Keratinocyte (primary cell): ENCODE measurements around the gene SMG7. TPM values are rescaled to one million over a fixed set of nuclear protein-coding genes. Genes with fewer than 3 reads are reported as not detected.

ENCODE experiments used
- DNase-seq: peaks from one replicate; pipeline ENCODE4 v3.0.0-alpha.2; 2011; ENCODE audit warnings: low read depth, missing footprints, low spot score
- FAIRE-seq: peaks from 2 replicates; lab custom pipeline; 2011; peaks lifted over from hg19 to GRCh38; lab: Jason Lieb, UNC
- H2AFZ ChIP-seq: 2 replicates; pipeline ENCODE4 v1.6.0; 2012; ENCODE audit warnings: low read length, control low read depth, inconsistent platforms; ENCODE audit not compliant: control insufficient read depth
- H3K27ac ChIP-seq: 2 replicates; pipeline ENCODE4 v1.5.1; 2011; ENCODE audit warnings: low read length; ENCODE audit not compliant: control insufficient read depth, insufficient read depth
- H3K27me3 ChIP-seq: 3 replicates; pipeline ENCODE4 v1.6.0; 2011; ENCODE audit warnings: low read length; ENCODE audit not compliant: control insufficient read depth, insufficient read depth; ENCODE audit errors: extremely low read depth
- H3K36me3 ChIP-seq, 2 experiments: 2 replicates in 1 of 2; 3 replicates in 1 of 2; pipeline ENCODE4 v1.5.1; 2011; ENCODE audit warnings: low read length in 2 of 2, mild to moderate bottlenecking in 1 of 2; ENCODE audit not compliant: control insufficient read depth in 2 of 2, insufficient read depth in 2 of 2; ENCODE audit errors: extremely low read depth in 1 of 2
- H3K4me1 ChIP-seq: 3 replicates; pipeline ENCODE4 v1.5.1; 2011; ENCODE audit warnings: low read length; ENCODE audit not compliant: control insufficient read depth, insufficient read depth; ENCODE audit errors: extremely low read depth
- H3K4me2 ChIP-seq: 3 replicates; pipeline ENCODE4 v1.6.0; 2011; ENCODE audit warnings: low read depth, low read length; ENCODE audit not compliant: control insufficient read depth, insufficient read depth; ENCODE audit errors: extremely low read depth
- H3K4me3 ChIP-seq, 3 experiments: fragments of 200-600 bp in 1 of 3; sonication (generic) in 1 of 3; 2 replicates in 2 of 3; 3 replicates in 1 of 3; pipeline ENCODE4 v1.5.1; 2011 to 2016; ENCODE audit warnings: low read length in 3 of 3, mild to moderate bottlenecking in 3 of 3, control low read depth in 2 of 3, inconsistent platforms in 1 of 3, low read depth in 1 of 3, mixed read lengths in 1 of 3, mixed run types in 1 of 3, moderate library complexity in 1 of 3; ENCODE audit not compliant: control insufficient read depth in 2 of 3, insufficient read depth in 2 of 3; ENCODE audit errors: extremely low read depth in 1 of 3
- H3K79me2 ChIP-seq: 2 replicates; pipeline ENCODE4 v1.6.0; 2012; ENCODE audit warnings: low read length; ENCODE audit not compliant: control insufficient read depth, insufficient read depth
- H3K9ac ChIP-seq: 3 replicates; pipeline ENCODE4 v1.6.0; 2011; ENCODE audit warnings: low read length; ENCODE audit not compliant: control insufficient read depth, insufficient read depth; ENCODE audit errors: extremely low read depth
- H3K9me1 ChIP-seq: 3 replicates; pipeline ENCODE4 v1.6.0; 2011; ENCODE audit warnings: low read length; ENCODE audit not compliant: control insufficient read depth, insufficient read depth; ENCODE audit errors: extremely low read depth
- H3K9me3 ChIP-seq: 2 replicates; pipeline ENCODE4 v1.5.1; 2012; ENCODE audit warnings: low read depth, low read length; ENCODE audit not compliant: control insufficient read depth
- H4K20me1 ChIP-seq: 3 replicates; pipeline ENCODE4 v1.6.0; 2011; ENCODE audit warnings: low read length; ENCODE audit not compliant: control insufficient read depth, insufficient read depth; ENCODE audit errors: extremely low read depth
- EZH2 ChIP-seq: IDR thresholded peaks from one replicate; pipeline ENCODE4 v1.6.1; 2012; ENCODE audit warnings: inconsistent platforms, mild to moderate bottlenecking, low read length, moderate library complexity
- dilution Hi-C: fragments of 300-500 bp; cut with MboI; formaldehyde crosslinking; loops from one replicate; pipeline ENCODE4 v1.7.0; 2020; ENCODE audit warnings: low sequenced_read_pairs; ENCODE audit not compliant: extremely low pct_ligation_motif_present
- polyA plus RNA-seq, 5 experiments: library from polyadenylated mRNA; depleted of rRNA in 3 of 5; stranded (reverse) in 3 of 5; stranded (forward) in 1 of 5; unstranded in 1 of 5; fragments of >200 nt; gene quantifications; 1 replicate in 1 of 5; 2 replicates in 3 of 5; 3 replicates in 1 of 5; pipeline versions ENCODE4 v1.2.1 to v1.2.3, GENCODE V29; 2011 to 2012; ENCODE audit warnings: missing spikeins in 2 of 5, low read depth in 1 of 5, low replicate concordance in 1 of 5
- TF ChIP-seq, protein P1 (sequence below), 3 experiments: IDR thresholded peaks in 1 of 3; conservative IDR thresholded peaks in 1 of 3; optimal IDR thresholded peaks in 1 of 3; 2 replicates in 2 of 3; 3 replicates in 1 of 3; pipeline versions ENCODE3 to v1.5.1; 2011; ENCODE audit warnings: low read length in 3 of 3, mild to moderate bottlenecking in 3 of 3, moderate library complexity in 2 of 3, control low read depth in 1 of 3, inconsistent platforms in 1 of 3; ENCODE audit not compliant: insufficient read depth in 2 of 3; ENCODE audit errors: extremely low read depth in 1 of 3

The SMG7 gene
- polyA plus RNA-seq, 1 donor (not counting 4 experiments of a cell fraction or from before 2014, with no cell fraction given): 38.2 TPM

DNA sequence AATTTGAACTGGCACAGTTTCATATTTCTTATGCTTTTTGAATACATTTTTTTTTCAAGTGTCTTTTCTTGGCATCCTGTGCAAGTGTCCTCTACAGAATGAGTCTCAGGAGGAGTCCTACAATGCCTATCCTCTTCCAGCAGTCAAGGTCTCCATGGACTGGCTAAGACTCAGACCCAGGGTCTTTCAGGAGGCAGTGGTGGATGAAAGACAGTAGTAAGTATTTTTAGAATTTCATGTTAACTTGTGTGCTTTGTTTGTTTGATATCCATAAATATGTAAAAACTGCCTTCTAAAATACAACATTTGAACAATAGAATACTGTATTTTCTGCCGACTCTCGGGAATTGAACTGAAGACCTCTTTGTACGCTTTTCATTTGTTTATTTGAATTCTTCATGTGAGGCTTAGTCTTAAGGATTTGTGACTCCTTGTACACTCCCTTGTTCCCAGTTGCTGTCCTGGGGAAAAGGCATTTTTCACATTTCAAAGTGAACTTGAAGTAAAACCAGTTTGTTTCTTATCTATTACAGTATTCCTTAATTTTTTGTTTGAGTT is 61.4 kb downstream of the SMG7 start:
- TF ChIP-seq EZH2: no peak
- TF ChIP-seq, protein P1, sequence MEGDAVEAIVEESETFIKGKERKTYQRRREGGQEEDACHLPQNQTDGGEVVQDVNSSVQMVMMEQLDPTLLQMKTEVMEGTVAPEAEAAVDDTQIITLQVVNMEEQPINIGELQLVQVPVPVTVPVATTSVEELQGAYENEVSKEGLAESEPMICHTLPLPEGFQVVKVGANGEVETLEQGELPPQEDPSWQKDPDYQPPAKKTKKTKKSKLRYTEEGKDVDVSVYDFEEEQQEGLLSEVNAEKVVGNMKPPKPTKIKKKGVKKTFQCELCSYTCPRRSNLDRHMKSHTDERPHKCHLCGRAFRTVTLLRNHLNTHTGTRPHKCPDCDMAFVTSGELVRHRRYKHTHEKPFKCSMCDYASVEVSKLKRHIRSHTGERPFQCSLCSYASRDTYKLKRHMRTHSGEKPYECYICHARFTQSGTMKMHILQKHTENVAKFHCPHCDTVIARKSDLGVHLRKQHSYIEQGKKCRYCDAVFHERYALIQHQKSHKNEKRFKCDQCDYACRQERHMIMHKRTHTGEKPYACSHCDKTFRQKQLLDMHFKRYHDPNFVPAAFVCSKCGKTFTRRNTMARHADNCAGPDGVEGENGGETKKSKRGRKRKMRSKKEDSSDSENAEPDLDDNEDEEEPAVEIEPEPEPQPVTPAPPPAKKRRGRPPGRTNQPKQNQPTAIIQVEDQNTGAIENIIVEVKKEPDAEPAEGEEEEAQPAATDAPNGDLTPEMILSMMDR (optimal IDR thresholded peaks at IDR 0.05 in 1 of 3, IDR thresholded peaks at IDR 0.05 in 1 of 3, conservative IDR thresholded peaks at IDR 0.05 in 1 of 3; ENCODE audit: extremely low read depth in 1 of 3, insufficient read depth in 2 of 3, low read length in 3 of 3): no peak
- Histone ChIP-seq H3K4me2 (no peak overlapping the region), H3K36me3 (peaks cover 16 to 20% of the 10 kb centered on the region in 2 experiments), H3K4me1 (no peaks in the 10 kb centered on the region), H3K9me1 (no peaks in the 10 kb centered on the region), H3K9ac (no peak overlapping the region), H3K27ac (no peak overlapping the region), H2AFZ (no peak overlapping the region), H3K4me3 (no peak overlapping the region), H4K20me1 (no peaks in the 10 kb centered on the region), H3K9me3 (no peaks in the 10 kb centered on the region), H3K27me3 (no peaks in the 10 kb centered on the region), H3K79me2 (no peaks in the 10 kb centered on the region)
- DNase-seq (no peak), FAIRE-seq (no peak)
- dilution Hi-C loops: no loop called here

GRCh38 chr1:183537405-183537804 is 65.1 kb downstream of the SMG7 start:
- H3K9ac ChIP-seq: no peak overlapping the region
- no peaks in the 10 kb centered on the region for H4K20me1 ChIP-seq
- H3K4me3 ChIP-seq: no peak overlapping the region
- no peak overlapping the region for H3K4me2 ChIP-seq
- H3K9me3 ChIP-seq: no peaks in the 10 kb centered on the region
- TF ChIP-seq, protein P1 (optimal IDR thresholded peaks at IDR 0.05 in 1 of 3, IDR thresholded peaks at IDR 0.05 in 1 of 3, conservative IDR thresholded peaks at IDR 0.05 in 1 of 3; ENCODE audit: extremely low read depth in 1 of 3, insufficient read depth in 2 of 3, low read length in 3 of 3): no peak
- TF ChIP-seq EZH2: no peak
- no peaks in the 10 kb centered on the region for H3K27me3 ChIP-seq
- no peaks in the 10 kb centered on the region for H3K79me2 ChIP-seq
- H2AFZ ChIP-seq: no peak overlapping the region
- H3K9me1 ChIP-seq: no peaks in the 10 kb centered on the region
- H3K27ac ChIP-seq: no peak overlapping the region
- no peaks in the 10 kb centered on the region for H3K4me1 ChIP-seq
- dilution Hi-C loops: no loop called here
- DNase-seq (no peak), FAIRE-seq (no peak)
- peaks cover 22 to 24% of the 10 kb centered on the region in 2 experiments for H3K36me3 ChIP-seq
